ENCODE data around the gene STAMBP.
A peak's percentile ranks its signal among the peaks of the same experiment; 100 is the strongest.

STAMBP gene

GRCh38 chr2:73825408-73825807, 3.4 kb upstream of the STAMBP start:
- TF ChIP-seq CTCF (IDR thresholded peaks at IDR 0.05; ENCODE audit: insufficient read depth, low read depth, low read length, missing control alignments), result no peak
- no peak overlapping the region for H3K4me3 ChIP-seq (ENCODE audit: low read depth, low read length)
- no peak for DNase-seq (ENCODE audit: low read depth)

GRCh38 chr2:73827018-73827417, 1.7 kb upstream of the STAMBP start:
- no peak overlapping the region for H3K4me3 ChIP-seq (ENCODE audit: low read depth, low read length)
- DNase-seq (ENCODE audit: low read depth), result peak; percentile 49
- TF ChIP-seq CTCF (IDR thresholded peaks at IDR 0.05; ENCODE audit: insufficient read depth, low read depth, low read length, missing control alignments), result peak; percentile 40

- DNase-seq (ENCODE audit: low read depth), result no peak
- TF ChIP-seq CTCF (IDR thresholded peaks at IDR 0.05; ENCODE audit: insufficient read depth, low read depth, low read length, missing control alignments), result no peak
- H3K4me3 ChIP-seq (ENCODE audit: low read depth, low read length), result peak overlapping the region; percentile 69
Measured at GRCh38 chr2:73827660-73828388, 937 bp upstream of the STAMBP start.

GRCh38 chr2:73828389-73828817, 358 bp upstream of the STAMBP start:
- no peak for TF ChIP-seq CTCF (IDR thresholded peaks at IDR 0.05; ENCODE audit: insufficient read depth, low read depth, low read length, missing control alignments)
- peak overlapping the region; percentile 69 for H3K4me3 ChIP-seq (ENCODE audit: low read depth, low read length)
- no peak for DNase-seq (ENCODE audit: low read depth)

GRCh38 chr2:73830871-73831401, 2.2 kb downstream of the STAMBP start:
- DNase-seq (ENCODE audit: low read depth), result no peak
- TF ChIP-seq CTCF (IDR thresholded peaks at IDR 0.05; ENCODE audit: insufficient read depth, low read depth, low read length, missing control alignments), result no peak
- no peak overlapping the region for H3K4me3 ChIP-seq (ENCODE audit: low read depth, low read length)

- H3K4me3 ChIP-seq (ENCODE audit: low read depth, low read length), result no peak overlapping the region
- peak; percentile 24 for DNase-seq (ENCODE audit: low read depth)
- no peak for TF ChIP-seq CTCF (IDR thresholded peaks at IDR 0.05; ENCODE audit: insufficient read depth, low read depth, low read length, missing control alignments)
Measured at GRCh38 chr2:73832930-73833329, 4.2 kb downstream of the STAMBP start.

Measured in GM12865 (cell line).